COLO668 (cell line): ENCODE data around the gene BAZ1A.

ENCODE experiments used
- DNase-seq: peaks from one replicate; lab custom pipeline; 2025; ENCODE audit not compliant: unreplicated experiment; lab: John Stamatoyannopoulos, UW

BAZ1A gene

DNA sequence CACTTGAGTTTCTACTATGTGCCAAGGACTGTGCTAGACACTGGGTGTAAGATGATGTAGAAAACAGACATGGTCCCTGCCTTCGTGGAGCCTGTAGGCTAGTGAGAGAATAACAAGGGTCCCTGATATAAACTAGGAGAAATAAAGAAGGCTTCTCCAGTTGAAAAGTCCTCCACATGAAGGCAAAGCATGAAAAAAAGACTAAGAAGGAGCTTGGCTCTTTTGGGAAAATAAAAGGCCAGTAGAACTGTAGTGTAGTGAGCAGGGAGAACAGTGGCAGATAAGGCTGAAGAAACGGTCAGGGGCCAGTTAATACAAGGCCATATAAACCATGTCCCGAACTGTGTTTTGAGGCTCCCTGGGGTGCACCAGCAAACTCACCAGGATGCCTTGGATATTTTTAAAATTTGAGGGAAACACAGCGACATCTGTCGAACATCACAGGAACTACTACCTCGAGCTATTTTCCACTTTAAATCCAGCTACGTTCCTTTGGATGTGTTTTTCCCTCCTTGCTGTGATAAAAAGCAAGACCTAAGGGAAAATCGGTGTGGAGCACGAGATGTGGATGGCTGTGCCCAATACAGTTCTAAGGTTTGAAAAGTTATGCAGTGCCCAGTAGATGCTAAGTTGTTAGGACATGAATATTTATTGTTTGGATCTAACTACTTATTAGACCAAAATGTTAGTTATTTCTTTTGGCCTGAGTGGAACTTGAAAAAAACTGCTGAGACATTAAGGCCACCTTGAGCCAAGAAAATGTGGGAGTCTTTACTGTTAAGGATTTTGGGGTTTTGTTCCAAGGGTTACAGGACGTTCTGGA is 152.2 kb downstream of the BAZ1A start:
- DNase-seq = peak; percentile 53

DNA sequence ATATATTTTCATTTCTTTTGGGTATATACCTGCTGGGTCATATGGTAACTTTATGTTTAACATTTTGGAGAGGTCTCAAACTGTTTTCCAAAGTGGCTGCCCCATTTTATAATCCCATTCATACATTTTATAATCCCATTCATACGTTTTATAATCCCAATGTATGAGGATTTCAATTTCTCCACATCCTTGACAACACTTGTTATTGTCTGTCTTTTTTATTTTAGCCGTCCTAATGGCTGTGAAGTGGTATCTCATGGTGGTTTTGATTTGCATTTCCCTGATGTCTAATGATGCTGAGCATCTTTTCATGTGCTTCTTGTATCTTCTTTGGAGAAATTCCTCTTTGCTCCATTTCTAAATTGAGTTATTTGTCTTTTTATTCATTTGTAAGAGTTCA is 154.0 kb downstream of the BAZ1A start:
- no peak for DNase-seq

DNA sequence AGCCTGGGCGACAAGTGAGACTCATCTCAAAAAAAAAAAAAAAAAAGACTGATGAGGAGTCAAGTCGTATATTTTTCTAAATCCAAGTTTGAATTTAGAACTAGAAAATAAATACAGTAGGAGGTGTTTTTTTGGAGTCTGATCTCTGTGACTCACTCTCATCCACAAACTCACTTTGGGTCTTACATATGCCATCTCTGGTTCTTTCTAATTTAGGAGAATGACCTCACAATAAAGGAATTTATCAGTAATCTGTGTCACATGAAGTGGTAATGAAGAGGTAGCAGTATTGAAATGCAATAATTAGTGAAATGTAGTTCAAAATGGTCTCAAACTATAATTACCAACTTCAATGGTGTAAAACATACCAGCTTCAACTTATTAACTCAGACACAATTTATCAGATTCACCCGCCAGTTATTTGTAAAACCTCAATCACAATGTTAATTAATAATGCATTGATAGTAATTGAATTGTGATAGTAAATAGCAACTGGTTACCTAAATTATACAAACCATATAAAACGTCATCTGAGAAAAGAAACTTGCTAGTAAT is 156.3 kb downstream of the BAZ1A start:
- no peak for DNase-seq

- DNase-seq = no peak
These were observed 159.9 kb downstream of the BAZ1A start for GRCh38 chr14:34715127-34715863.

- DNase-seq = peak; percentile 92
These were observed 160.6 kb downstream of the BAZ1A start, which contains the start of gene CFL2 for GRCh38 chr14:34714320-34715126. Gene CFL2, minus strand, starts transcription at chr14:34714593. Its CDS starts 53 bp downstream, at chr14:34714540.

DNA sequence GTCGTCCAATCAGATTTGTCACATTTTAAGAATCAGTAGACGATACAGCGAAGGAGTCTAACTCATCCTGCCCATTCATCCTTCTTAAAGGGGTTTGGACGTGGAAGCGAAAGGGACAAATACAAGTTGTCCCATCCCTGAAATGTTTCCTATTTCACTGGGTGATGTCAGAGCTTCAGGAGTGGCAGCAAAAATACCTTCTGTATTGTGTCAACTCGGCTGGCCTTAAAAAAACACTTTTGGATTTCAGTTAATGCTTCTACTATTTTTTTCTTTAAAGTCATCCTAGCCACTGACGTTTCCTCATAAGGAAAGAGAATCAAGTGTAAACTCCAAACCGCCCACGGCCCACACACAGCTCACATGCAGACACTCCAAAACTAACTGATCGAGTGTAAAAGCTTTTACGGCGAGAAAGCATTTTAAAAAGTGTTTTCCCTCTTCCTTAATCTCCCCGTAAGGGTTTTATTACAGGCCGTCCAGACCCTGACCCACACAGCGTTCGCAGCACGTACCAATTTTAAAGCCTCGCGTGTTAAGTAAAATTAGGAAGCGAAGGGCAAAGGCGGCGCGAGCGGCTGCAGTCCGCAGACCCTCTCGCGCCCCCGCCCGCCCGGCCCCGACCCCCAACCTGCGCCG is 161.4 kb downstream of the BAZ1A start:
- DNase-seq = peak; percentile 44

- no peak for DNase-seq
These were observed 162.0 kb downstream of the BAZ1A start for GRCh38 chr14:34713122-34713680.

DNA sequence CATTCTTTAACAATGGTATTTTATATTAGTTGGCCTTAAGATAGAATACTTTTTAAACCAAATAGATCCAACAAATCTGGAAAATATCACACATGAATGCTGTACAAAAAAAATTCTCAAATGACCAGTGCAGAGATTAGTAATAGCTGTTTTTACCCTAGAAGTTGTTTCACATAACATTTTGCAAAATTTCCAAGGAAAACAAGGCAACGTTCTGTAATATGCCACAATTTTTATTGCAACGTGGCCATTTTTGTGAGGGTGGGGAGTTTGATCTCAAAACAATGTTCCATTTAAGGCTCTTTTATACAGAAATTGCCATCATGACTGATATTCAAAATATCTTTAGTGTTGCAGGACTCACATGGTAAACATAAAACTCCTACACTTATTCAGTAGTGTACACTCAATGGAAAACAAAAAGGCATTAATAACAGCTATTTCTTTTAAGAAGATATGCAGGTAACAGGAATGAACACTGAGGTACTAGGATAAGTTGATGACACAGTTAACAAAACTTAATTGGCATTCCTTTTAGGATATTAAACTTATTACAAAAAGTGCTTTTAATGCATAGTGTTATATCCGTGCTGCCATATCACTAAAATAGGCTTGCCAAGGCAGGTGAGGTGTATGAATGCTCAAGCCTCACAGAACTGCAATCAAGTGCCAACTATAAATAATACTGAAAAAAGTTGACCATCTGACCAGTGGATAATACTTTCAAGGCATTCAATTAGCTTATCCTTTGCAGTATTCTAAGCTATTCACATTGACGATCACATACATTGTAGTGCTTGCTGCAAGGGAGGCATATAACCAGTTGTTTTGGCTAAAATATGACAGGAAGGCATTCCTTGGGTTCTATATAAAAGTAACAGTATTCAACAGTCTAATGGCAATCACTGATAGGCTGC is 163.1 kb downstream of the BAZ1A start:
- no peak for DNase-seq

- DNase-seq = peak; percentile 20
These were observed 164.0 kb downstream of the BAZ1A start for GRCh38 chr14:34711169-34711568.

- no peak for DNase-seq
These were observed 164.4 kb downstream of the BAZ1A start for GRCh38 chr14:34710744-34711143.

- DNase-seq = no peak
These were observed 165.2 kb downstream of the BAZ1A start for GRCh38 chr14:34710006-34710405.

GRCh38 chr14:34707722-34708121 is 167.4 kb downstream of the BAZ1A start:
- DNase-seq = no peak
